Type B pancreatic cell (in vitro differentiated cells): ENCODE results near the gene BET1L. TPM values are rescaled to one million over a fixed set of nuclear protein-coding genes. Genes with fewer than 3 reads are reported as not detected.

Experiments
- DNase-seq: peaks from one replicate; pipeline ENCODE4 v3.0.0; 2021; ENCODE audit warnings: mixed read lengths; ENCODE audit not compliant: unreplicated experiment; ENCODE audit errors: extremely low spot score
- H3K27ac Mint-ChIP-seq: 2 replicates; pipeline ENCODE4 v1.8.0; 2021; ENCODE audit warnings: mild to moderate bottlenecking, mixed read lengths
- H3K27me3 Mint-ChIP-seq: 2 replicates; pipeline ENCODE4 v1.8.0; 2021; ENCODE audit warnings: mixed read lengths
- H3K36me3 Mint-ChIP-seq: 2 replicates; pipeline ENCODE4 v1.8.0; 2021; ENCODE audit warnings: mixed read lengths
- H3K4me1 Mint-ChIP-seq: one replicate; pipeline ENCODE4 v1.8.0; 2021; ENCODE audit warnings: mixed read lengths; ENCODE audit not compliant: unreplicated experiment
- H3K4me3 Mint-ChIP-seq: 2 replicates; pipeline ENCODE4 v1.8.0; 2021; ENCODE audit warnings: mild to moderate bottlenecking, mixed read lengths
- H3K9me3 Mint-ChIP-seq: 2 replicates; pipeline ENCODE4 v1.8.0; 2021; ENCODE audit warnings: mixed read lengths
- total RNA-seq: library from RNA; stranded (reverse); gene quantifications from 2 replicates; pipeline ENCODE4 v1.2.1, GENCODE V29; 2021; ENCODE audit warnings: low replicate concordance
- TF ChIP-seq, protein P1 (sequence below): fragments of 200-600 bp; sonication (generic); conservative IDR thresholded peaks from 2 replicates; pipeline ENCODE4 v1.5.0; 2021; ENCODE audit warnings: antibody characterized with exemption, mild to moderate bottlenecking

Gene BET1L
- total RNA-seq, 1 donor from 2014 or later, result 48.4 TPM

DNA sequence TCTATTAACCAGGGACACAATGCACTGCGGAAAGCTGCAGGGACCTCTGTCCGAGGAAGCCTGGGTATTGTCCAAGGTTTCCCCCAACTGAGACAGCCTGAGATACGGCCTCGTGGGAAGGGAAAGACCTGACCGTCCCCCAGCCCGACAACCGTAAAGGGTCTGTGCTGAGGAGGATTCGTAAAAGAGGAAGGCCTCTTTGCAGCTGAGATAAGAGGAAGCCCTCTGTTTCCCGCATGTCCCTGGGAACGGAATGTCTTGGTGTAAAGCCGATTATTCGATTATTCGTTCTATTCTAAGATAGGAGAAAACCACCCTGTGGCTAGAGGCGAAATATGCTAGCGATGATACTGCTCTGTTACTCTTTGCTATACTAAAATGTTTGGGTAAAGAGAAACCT lies 5.2 kb downstream of the BET1L start:
- H3K4me1 Mint-ChIP-seq, result no peaks in the 10 kb centered on the region
- H3K4me3 Mint-ChIP-seq, result no peak overlapping the region
- peaks cover 5% of the 10 kb centered on the region for H3K36me3 Mint-ChIP-seq
- no peaks in the 10 kb centered on the region for H3K27me3 Mint-ChIP-seq
- DNase-seq, result no peak
- TF ChIP-seq, protein P1, sequence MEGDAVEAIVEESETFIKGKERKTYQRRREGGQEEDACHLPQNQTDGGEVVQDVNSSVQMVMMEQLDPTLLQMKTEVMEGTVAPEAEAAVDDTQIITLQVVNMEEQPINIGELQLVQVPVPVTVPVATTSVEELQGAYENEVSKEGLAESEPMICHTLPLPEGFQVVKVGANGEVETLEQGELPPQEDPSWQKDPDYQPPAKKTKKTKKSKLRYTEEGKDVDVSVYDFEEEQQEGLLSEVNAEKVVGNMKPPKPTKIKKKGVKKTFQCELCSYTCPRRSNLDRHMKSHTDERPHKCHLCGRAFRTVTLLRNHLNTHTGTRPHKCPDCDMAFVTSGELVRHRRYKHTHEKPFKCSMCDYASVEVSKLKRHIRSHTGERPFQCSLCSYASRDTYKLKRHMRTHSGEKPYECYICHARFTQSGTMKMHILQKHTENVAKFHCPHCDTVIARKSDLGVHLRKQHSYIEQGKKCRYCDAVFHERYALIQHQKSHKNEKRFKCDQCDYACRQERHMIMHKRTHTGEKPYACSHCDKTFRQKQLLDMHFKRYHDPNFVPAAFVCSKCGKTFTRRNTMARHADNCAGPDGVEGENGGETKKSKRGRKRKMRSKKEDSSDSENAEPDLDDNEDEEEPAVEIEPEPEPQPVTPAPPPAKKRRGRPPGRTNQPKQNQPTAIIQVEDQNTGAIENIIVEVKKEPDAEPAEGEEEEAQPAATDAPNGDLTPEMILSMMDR, result no peak
- no peak overlapping the region for H3K27ac Mint-ChIP-seq
- no peaks in the 10 kb centered on the region for H3K9me3 Mint-ChIP-seq

DNA sequence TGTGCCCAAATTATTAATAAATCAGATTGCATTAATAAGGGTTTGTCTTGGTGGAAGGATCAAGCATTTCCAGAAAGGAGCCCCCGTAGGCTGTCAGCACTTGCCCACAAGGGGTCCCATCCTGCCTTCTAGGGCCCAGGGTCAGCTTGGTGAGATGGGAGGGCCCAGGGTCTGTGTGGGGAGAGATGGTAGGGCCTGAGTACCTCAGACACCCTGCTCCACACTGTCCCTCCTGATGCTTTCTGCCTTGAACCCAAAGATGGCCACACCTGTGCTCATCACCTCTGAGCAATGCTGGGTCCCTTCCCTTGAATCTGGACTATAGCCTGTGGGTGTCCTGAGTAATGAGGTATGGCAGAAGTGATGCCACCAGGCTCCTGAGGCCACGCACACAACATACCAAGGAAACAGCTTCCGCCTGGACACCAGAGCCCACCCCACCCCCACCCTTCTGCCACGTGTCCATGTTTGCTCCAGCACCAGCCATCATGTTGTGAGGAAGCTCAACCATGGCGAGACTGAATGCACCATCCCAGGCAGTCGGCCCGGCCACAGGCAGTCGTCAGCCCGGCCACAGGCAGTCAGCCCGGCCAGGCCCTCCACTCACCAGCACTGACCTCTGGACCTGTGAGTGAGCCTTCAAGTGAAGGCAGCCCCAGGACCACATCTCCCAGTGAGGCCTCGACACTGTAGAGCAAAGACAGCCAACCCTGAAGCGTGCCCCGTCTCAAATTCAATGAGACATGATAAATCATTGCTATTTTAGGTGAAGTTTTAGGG lies 6.8 kb downstream of the BET1L start:
- TF ChIP-seq, protein P1, result no peak
- no peaks in the 10 kb centered on the region for H3K9me3 Mint-ChIP-seq
- no peaks in the 10 kb centered on the region for H3K27me3 Mint-ChIP-seq
- H3K36me3 Mint-ChIP-seq, result peaks cover 5% of the 10 kb centered on the region
- no peak overlapping the region for H3K27ac Mint-ChIP-seq
- H3K4me1 Mint-ChIP-seq, result no peaks in the 10 kb centered on the region
- H3K4me3 Mint-ChIP-seq, result no peak overlapping the region
- DNase-seq, result peak; percentile 47

DNA sequence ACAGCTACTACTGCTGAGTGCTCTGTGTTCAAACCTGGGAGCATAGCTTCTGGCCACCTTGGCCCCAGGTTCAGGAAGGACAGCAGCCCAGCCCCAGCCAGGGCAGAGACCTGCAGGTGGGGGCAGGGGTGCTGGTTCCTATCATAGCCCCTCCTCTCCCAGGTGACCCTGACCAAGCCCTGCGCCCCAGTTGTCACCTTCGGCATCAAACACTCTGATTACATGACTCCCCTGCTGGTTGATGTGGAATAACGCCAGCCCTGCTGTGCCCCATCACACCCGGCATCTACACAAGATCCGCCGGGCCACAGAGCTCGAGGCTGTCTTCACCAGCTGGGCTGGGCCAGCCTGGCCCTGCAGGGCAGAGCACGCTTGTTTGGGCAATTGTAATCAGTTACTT lies 7.4 kb downstream of the BET1L start:
- H3K4me3 Mint-ChIP-seq, result no peak overlapping the region

DNA sequence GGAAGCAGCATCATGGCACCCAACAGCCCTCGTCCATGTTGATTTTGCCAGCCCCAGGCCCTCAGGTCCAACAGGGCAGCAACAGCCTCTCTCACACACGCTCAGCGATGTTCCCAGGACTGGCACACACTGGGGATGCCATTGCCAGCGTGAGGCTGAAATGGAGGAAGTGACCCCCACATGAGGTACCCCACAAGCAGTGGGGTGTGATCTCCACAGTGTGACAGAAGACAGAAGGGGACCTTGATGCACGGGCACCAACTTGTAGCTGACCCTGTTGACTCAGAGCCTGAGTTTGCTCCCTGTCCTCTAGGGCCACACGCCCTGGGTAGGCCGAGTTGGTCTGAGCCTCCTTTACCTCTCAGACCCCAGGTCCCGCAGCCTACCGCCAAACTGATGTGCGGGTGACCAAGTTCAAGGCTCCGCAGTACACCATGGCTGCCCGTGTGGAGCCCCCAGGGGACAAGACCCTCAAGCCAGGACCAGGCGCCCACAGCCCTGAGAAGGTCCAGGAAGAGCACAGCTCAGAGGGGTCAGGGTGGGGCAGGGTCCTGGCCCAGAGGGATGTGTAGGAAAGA lies 8.1 kb downstream of the BET1L start:
- no peak overlapping the region for H3K4me3 Mint-ChIP-seq
- no peak overlapping the region for H3K27ac Mint-ChIP-seq

More for the DNA sequence above, 7.4 kb downstream of the BET1L start:
- Mint-ChIP-seq H3K4me1 (no peaks in the 10 kb centered on the region), H3K36me3 (peaks cover 5% of the 10 kb centered on the region), H3K27ac (no peak overlapping the region), H3K27me3 (no peaks in the 10 kb centered on the region), H3K9me3 (no peaks in the 10 kb centered on the region)
- TF ChIP-seq, protein P1, result no peak
- peak; percentile 48 for DNase-seq

DNA sequence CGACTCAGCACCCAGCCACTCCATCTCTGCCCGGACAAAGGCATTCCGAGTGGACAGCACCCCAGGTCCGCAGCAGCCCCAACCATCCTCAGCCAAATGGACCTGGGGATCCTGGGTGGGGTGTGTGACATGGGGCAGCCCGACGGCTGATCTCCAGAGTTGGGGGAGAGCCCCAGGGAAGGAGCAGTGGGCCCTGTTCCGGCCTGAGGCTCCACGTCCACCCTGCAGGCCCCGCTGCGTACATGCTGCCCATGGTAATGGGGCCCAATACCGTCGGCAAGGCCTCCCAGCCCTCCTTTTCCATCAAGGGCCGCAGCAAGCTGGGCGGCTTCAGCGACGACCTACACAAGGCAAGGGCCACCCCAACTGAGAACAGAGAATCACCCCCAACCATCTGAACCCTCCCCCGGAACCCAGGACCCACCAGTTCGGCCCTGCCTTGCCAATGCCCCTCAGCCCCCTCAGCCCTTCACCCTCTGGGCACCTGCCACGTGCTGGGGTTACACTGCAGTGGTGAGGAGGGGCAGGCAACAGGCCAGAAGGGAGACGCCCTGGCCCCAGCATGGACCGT lies 8.9 kb downstream of the BET1L start:
- H3K27ac Mint-ChIP-seq, result no peak overlapping the region
- H3K4me1 Mint-ChIP-seq, result no peaks in the 10 kb centered on the region
- no peaks in the 10 kb centered on the region for H3K27me3 Mint-ChIP-seq
- no peak for DNase-seq
- no peaks in the 10 kb centered on the region for H3K9me3 Mint-ChIP-seq
- TF ChIP-seq, protein P1, result no peak
- no peak overlapping the region for H3K4me3 Mint-ChIP-seq
- H3K36me3 Mint-ChIP-seq, result peaks cover 5% of the 10 kb centered on the region

More for the DNA sequence above, 8.1 kb downstream of the BET1L start:
- H3K4me1 Mint-ChIP-seq, result no peaks in the 10 kb centered on the region
- H3K27me3 Mint-ChIP-seq, result no peaks in the 10 kb centered on the region
- TF ChIP-seq, protein P1, result no peak
- peaks cover 5% of the 10 kb centered on the region for H3K36me3 Mint-ChIP-seq
- peak; percentile 62 for DNase-seq
- H3K9me3 Mint-ChIP-seq, result no peaks in the 10 kb centered on the region
